HL-60 (cell line): ENCODE results near the gene IRX6.
A peak's percentile ranks its signal among the peaks of the same experiment; 100 is the strongest.

Experiments used
- DNase-seq, 2 experiments: peaks; one replicate each; pipeline ENCODE4 v3.0.0-alpha.2; 2010 to 2020; ENCODE audit warnings: low read depth in 1 of 2, low spot score in 1 of 2
- H3K27ac ChIP-seq: fragments of 250-450 bp; sonication (Bioruptor Pico); replicated peaks from 2 replicates; pipeline ENCODE4 v1.5.1; 2020; ENCODE audit warnings: mild to moderate bottlenecking, moderate library complexity
- H3K27me3 ChIP-seq: fragments of 250-450 bp; sonication (Bioruptor Pico); 2 replicates; pipeline ENCODE4 v1.5.1; 2021; ENCODE audit warnings: mild to moderate bottlenecking, moderate library complexity; ENCODE audit not compliant: insufficient read depth, poor library complexity, severe bottlenecking
- H3K4me3 ChIP-seq: replicated peaks from 2 replicates; pipeline ENCODE4 v1.5.1; 2011; ENCODE audit warnings: mild to moderate bottlenecking, control low read depth, low read length; ENCODE audit not compliant: insufficient read depth
- CTCF ChIP-seq: IDR thresholded peaks from one replicate; pipeline ENCODE4 v1.5.1; 2011; ENCODE audit warnings: low read length, control low read depth, inconsistent platforms; ENCODE audit not compliant: insufficient read depth
- GABPA ChIP-seq: IDR thresholded peaks from 2 replicates; pipeline ENCODE4 v1.6.1; 2012; ENCODE audit warnings: low read depth
- POLR2AphosphoS5 ChIP-seq: IDR thresholded peaks from 2 replicates; pipeline ENCODE4 v1.6.1; 2012; ENCODE audit warnings: low read depth
- REST ChIP-seq: IDR thresholded peaks from 2 replicates; pipeline ENCODE4 v1.6.1; 2012; ENCODE audit warnings: low read depth; ENCODE audit not compliant: insufficient replicate concordance
- SPI1 ChIP-seq: IDR thresholded peaks from 2 replicates; pipeline ENCODE4 v1.6.1; 2012; ENCODE audit warnings: low read depth, mild to moderate bottlenecking, borderline replicate concordance

Gene IRX6

DNA sequence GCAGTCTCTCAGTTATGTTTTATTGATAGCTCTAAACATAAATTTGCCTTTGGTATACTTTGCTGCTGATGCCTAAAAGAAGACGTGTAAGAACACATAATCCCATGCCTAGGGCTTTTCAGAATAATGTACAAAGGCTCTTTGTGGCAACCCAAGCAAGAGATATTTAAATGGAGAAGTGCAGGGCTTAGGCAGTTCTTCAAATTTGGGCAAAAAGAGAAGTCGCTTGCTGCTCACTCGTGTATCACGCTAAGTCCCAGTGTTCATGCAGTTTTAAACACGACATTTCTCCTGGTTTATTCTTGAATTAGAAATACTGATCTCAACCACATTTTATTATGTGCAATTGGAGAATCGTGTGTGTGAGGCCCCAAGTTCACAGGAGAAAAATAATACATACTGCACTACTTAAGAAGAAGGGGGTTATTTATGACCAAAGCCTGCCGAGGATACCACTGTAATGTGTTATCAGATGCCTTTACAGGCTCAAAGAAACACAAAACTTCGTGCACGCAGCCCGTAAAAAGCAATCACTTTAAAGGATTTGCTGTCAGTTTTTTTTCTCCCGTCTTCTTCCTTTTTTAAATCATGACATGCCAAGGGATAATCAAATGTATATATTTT, 22.5 kb upstream of the IRX6 start:
- peak in 1 of 2 experiments; percentile 42 for DNase-seq
- TF ChIP-seq REST (no peak), SPI1 (peak; percentile 96)
- H3K27me3 ChIP-seq, result no peaks in the 10 kb centered on the region
- H3K27ac ChIP-seq, result no peak overlapping the region
- no peak overlapping the region for H3K4me3 ChIP-seq

DNA sequence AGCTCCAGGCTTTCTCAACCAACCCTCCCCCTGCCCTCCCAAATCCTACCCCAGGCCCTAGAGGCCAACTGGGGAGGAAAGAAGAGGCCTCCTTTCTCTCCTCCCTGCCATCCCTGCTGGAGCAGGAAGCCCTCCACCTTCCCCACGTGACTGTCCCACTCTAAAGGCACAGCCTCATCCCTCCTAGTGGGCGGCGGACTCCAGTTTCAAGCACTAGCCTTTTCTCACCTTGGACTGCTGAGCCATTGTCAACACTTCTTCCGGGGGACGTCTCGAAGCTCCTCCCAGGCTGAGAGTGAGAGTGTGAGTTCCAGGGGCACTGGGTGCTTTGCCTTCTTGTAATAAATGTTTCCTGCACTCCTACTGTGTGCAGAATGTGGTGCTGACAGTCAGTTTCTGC, 21.4 kb upstream of the IRX6 start:
- TF ChIP-seq GABPA (no peak), CTCF (no peak), SPI1 (no peak), POLR2AphosphoS5 (no peak), REST (no peak)
- Histone ChIP-seq H3K4me3 (no peak overlapping the region), H3K27me3 (peaks cover 1% of the 10 kb centered on the region), H3K27ac (no peak overlapping the region)
- DNase-seq, result no peak

DNA sequence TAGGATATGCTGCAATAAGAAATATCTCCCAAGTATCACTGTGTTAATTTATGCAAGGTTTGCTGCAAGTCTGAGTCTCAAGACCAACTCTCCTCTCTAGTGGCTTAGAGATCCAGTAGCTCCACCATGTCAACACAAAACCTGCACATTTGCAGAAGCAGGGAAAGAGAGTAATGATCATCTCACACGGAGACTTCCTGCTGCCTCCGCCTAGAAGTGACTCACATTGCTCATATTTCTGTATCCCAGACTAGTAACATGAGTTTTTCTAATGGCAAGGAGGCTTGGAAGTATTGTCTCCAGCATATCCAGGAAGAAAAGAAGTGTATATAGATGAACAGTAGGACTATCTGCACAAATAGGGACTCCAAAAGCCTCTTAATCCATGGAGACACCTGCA, 15.0 kb upstream of the IRX6 start:
- H3K27ac ChIP-seq, result no peak overlapping the region
- no peak overlapping the region for H3K4me3 ChIP-seq
- DNase-seq, result no peak
- H3K27me3 ChIP-seq, result peaks cover 6% of the 10 kb centered on the region
- no peak for TF ChIP-seq GABPA
- TF ChIP-seq REST, result no peak
- TF ChIP-seq SPI1, result no peak
- TF ChIP-seq POLR2AphosphoS5, result no peak
- no peak for TF ChIP-seq CTCF
